GM15510 (cell line): Measurements from ENCODE around the gene KIAA0513.

Source experiments
- POLR2A ChIP-seq: IDR thresholded peaks from 3 replicates; pipeline ENCODE4 v1.6.1; 2011; ENCODE audit warnings: borderline replicate concordance; ENCODE audit not compliant: insufficient read length; ENCODE audit errors: extremely low read depth

Gene KIAA0513

DNA sequence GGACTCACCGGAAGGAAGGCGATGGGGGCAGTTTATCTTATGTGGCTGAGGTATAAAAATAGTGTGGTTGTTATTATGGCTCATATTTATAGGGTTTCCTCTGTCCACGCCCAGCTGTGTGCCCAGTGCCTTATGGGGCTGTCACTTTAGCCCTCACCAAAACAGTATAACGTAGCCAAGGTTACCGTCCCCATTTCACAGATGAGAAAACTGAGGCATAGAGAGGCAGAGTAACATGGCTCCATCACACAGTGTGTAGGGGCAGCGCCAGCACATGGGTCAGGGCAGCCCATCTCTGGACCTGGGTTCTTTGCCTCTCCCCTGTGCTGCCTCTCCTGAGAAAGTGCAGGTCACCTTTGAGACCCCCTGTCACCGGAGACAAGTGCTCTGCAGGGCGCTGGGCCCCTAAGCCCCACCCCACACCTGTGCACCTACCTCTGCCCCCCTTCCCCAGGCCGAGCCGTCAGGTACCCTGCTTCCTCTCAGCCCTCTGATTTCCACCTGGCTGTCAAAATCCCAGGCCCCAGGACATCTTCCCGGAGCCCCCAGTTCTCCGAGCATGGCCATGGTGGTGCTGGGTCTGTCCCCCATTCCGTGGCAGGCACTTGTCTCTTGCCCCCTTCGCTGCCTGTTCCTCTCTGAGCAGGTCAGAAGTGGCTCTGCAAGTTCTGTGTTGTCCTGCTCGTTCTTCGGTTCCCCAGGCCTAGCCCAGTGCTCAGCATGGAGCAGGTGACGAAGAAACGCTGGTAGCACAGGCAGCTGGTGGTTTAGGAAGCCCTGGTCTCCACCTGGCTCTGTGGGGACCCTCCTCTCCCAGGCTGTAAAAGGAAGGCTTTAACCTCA is 7.2 kb downstream of the KIAA0513 start:
- TF ChIP-seq POLR2A: no peak

DNA sequence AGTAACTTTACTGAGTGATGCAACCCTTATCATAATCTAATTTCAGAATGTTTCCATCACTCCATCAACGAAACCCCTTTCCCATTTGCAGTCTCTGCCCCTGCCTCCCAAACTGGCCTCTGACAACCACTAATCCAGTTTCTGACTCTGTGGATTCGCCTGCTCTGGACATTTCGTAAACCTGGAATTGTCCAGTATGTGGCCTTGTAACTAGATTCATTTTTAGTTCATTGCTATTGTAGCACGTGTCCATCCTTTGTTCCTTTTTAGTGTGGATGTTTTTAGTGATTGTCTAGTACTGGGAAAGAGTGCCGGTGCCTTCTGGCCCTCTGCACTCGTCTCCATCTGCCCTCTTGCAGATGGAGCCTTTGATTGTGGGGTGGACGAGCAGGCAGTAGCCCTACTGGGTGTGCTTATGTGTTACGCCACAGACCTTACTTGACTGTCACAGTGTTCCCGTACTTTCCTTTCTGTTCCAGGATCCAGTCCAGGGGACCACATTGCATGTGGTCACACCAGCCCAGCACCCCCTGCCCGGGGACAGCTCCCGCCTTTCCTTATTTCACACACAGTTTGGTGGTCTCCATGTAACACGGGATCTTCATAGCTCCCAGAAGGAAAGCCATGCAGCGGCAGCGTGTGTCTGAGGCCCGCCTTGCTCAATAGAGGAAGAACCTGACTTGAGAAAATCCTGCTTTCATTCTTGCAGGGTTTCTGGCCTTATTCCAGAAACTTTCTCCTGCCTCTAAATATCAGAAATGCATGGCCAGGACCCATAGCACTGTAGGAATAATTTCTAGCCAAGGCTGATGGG is 8.8 kb downstream of the KIAA0513 start:
- no peak for TF ChIP-seq POLR2A

DNA sequence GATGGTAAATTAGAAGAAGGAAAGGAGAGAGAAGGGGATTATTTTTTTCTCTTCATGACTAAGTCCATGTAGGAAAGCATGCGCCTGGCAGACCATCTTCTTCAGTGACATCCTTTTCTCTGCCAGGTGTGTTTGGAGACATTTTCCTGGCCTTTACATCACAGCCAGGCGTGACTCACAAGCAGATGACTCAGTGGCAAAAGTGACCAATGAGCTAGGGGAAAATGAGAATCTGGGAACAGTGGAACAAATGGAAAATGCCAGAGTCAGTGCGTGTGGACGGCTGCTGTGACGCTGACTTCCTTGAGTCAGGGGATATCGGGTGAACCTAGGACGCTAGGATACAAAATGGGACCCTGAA is 9.4 kb downstream of the KIAA0513 start:
- TF ChIP-seq POLR2A: no peak

DNA sequence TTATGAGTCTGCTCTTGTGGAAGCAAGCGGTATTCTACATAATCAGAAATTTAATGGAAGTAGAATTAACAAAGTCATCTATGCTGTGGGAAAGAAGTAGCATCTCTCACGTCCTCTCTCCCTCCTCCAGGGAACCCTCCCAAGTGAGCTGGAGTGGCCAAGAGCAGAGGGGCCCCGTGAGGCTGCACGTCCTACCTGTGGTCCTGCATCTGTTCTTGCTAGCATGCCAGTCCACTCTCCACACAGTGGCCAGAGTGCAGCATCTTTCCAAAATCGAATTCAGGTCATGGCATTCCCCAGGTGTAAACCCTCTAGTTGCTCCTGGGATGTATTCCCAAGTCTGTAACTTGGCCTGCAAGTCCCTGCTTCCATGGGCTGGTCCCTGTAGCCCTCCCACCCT is 10.1 kb downstream of the KIAA0513 start:
- TF ChIP-seq POLR2A: no peak

DNA sequence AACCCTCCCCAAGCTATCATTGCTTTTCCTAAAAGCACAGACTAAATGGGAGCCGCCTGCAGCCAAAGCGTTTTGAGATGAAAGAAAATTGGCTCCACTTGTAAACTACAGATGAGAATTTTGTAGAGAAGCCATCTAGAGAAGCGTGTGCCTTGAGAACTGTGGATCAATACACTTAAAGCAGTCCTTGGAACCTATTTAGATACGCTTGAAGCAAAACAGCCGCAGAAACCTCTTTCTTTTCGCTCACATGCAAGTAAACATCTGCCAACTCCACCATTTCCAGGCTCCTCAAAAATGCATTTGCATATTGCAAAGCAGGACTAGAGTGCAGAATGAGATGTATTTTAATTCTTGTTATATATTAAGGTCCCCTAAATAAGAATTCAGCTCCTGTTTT is 13.1 kb downstream of the KIAA0513 start:
- no peak for TF ChIP-seq POLR2A

DNA sequence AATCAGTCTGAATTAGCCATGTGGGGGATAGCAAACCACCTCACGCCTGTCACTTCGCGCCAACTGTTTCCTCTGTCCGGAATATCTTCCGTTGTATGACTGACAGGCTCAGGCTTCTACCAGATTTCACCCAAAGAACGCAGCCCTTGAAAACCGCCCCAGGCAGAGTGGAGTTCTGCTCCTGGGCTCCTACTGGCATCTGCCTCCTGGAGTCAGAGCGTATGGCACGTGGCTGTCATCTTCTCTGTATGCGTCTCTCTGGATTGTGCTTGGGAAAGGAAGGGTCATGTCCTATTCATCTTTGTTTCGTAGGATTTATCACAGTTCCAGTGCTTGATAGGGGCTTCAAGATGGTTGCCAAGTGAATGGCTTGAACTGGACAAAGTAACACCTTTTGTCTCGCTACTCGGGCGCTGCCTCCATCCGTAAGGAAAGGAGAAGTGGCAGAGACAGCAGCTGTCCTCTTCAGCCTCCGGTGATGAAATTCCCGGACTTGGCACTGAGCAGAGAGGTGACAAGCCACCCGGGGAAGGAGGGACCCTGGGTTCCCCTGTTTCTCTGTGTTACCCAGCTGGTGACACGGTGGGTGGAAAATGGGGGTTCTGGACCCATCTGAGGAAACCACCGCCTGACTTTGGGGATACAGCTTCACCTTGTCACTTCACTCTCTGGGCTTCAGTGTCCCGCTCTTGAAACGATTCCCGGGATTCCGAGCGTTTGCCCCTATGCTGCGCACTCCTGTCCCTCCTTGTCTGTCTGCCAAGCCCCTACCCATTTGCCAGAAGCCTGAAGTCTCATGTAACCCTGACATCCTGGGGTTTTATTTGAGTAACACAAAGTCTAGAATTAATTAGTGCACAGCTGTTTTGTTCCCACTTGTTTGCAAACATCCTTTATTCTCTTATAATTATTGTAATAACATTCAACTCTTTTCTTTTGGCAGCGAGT is 13.9 kb downstream of the KIAA0513 start:
- TF ChIP-seq POLR2A: no peak

DNA sequence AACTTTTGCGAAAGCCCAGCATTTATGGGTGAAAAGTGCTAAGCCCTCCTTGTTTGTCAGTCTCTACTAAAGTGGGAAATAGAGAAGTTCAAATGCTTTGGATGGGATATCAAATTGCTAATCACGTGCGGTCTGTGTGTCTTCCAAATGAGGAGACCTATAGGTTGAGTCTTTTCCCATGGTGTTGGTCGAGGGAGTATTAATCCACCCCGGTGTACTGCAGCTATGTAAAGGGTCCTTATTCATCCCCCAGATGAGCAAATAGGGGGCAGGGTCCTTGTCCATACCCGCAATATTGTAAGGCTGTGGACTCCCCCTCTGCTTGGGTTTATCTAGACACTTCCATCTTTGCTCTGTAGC is 14.6 kb downstream of the KIAA0513 start:
- TF ChIP-seq POLR2A: no peak

DNA sequence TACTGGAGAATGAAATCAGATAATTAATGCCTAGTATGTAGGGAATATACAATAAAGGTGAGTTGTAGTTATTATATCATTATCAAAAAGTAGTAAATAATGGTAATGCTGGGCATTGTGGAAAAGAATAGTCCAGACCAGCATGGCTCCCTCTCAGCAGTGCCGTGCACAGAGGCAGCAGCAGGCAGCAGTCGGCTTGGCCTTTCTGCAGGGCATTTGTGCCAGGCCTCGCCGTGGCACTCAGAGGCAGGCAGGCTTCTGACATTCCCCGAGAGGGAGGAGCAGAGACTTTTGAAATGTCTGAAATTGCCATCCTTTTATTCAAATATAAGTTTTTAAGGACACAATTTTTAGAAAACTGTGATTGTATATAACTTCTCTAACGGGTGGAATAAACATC is 15.0 kb downstream of the KIAA0513 start:
- no peak for TF ChIP-seq POLR2A

DNA sequence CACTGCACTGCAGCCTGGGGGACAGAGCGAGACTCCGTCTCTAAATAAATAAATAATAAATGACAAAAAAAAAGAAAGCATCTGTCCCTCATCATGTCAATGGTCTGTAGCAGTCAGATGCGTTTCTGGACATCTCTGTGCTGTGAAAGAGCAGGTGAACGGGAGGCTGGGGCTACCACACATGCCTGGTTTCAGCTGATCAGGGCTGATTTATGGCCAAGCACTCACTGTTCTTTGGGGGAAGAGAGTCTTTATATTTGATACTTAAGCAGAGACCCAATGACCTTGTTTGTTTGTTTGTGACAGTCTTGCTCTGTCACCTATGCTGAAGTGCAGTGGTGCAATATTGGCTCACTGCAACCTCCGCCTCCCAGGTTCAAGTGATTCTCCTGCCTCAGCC is 17.5 kb downstream of the KIAA0513 start:
- TF ChIP-seq POLR2A: no peak

DNA sequence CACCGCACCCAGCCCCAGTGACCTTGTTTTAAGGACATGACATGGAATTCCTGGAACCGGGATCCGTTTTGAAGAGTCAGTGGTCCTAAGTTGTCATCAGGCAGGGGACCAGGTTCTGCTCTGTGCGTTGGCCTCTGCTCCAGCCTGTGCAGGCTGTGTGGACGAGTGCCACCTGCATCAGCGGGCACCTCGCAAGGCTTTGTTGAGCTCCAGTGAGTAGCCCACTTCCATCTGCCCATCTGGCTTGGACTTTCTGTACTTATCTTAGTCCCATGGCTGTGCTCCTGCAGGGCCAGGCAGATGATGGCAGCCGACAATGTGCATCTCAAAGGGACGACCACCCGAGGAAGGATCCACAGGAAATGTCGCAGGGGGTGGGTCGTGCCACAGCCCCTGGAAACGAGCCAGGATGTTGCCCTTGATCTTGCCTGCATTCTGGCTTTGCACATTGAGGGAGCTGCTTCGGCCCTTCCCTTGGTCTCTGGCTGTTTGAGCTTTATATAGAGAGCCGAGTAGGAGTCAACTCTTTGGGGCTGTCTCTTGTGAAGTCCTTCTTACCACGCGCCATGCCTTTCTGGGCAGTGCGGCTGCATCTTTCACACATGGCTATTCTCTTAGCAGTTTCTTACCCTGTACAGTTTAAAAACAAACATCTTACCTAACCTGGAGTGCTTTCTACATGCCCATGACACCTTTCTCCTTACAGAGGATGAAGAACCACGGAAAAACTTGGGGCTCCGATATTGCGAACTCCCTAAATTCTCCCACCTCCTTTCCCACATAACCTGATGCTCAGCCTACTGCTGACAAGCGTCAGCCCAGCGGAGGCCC is 18.3 kb downstream of the KIAA0513 start:
- TF ChIP-seq POLR2A: no peak

DNA sequence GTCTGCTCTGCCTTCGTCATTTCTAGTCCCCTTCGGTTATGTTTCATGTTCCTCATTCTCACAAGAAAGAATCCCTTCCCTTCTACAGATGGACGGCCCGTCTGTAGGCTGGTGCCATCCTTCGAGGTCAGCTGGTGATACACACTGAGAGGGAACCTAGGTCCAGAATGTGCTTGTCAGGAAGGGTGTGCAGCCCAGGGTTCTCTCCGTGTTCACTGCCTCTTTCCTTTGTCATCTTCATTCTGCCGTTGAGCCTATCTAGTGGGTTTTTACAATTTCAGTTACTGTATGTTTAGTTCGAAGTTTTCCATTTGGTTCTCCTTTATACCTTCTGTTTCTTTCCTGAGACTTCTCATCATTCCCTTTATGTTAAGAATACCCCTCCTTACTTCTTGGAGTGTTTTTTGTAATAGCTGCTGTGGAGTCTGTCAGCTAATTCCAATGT is 18.9 kb downstream of the KIAA0513 start:
- TF ChIP-seq POLR2A: no peak

DNA sequence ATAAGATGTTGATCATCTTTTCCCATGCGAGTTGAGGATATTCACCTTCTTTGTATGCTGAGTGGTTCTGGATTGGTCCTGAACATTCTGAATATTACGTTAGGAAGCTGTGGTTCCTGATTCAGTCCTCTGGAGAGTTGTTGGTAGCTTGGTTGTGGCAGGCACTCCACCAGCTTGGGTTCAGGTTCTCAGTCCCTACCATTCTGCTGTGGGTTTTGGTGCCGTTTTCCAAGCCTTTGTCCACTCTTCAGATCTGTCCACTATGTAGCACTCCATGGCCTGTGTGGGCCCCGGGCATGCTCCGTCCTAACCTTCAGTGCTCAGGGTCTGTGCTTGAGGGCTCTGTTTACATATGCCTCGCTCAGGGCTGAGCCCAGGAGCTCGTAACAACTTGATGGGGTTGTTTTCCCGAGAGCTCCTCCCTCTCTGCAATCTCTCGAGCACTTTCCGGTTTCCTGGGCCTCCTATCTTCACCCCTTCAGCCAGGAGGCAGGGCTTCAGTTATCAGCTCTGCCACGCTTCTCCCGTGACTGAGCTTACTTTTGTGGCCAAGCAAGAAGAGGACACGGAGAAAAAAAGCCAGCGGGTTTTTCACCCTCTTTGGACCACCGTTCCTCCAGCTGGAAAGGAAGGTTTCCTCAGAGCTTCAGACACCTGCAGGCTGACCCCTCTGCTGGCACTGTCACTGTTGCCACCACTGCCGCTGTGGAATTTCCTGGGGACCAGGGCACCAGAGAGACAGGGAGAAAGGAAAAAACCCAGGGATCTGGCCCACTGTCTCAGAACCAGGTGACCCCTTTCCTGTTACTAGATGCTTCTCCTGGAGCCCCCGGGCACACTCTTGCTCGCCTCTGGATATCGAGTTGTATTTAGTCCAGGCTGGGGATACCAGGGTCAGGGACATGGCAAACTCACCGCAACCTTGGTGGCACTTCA is 19.6 kb downstream of the KIAA0513 start:
- TF ChIP-seq POLR2A: no peak
